GM12878 (cell line): ENCODE data around the gene CD63. TPM values are rescaled to one million over a fixed set of nuclear protein-coding genes. Genes with fewer than 3 reads are reported as not detected.

Experiments used
- ATAC-seq: fragments of 200-7000 bp; cut with Tn5 transposase; 3 replicates; pipeline ENCODE4 v1.9.1; 2020; ENCODE audit warnings: mild to moderate bottlenecking, moderate library complexity
- BruUV-seq: library from RNA; stranded (reverse); fragments of 400-500 nt; replicated peaks from 2 replicates; lab custom pipeline; 2021; lab: Mats Ljungman, UMichigan
- CTCF ChIA-PET: fragments of 300-600 bp; sonication (Branson Sonifier 250); formaldehyde crosslinking; extraction: SDS; loops from one replicate; lab custom pipeline; 2021; ENCODE audit warnings: inconsistent platforms; lab: Yijun Ruan, JAX
- POLR2A ChIA-PET: fragments of 350-600 bp; formaldehyde crosslinking; extraction: SDS; loops from one replicate; lab custom pipeline; 2021; ENCODE audit warnings: inconsistent platforms; lab: Charles Lee
- RAD21 ChIA-PET: fragments of 300-600 bp; sonication (Branson Sonifier 250); formaldehyde crosslinking; loops from one replicate; lab custom pipeline; 2023; ENCODE audit warnings: antibody characterized with exemption; ENCODE audit not compliant: unreplicated experiment; lab: Charles Lee
- SMC1A ChIA-PET: fragments of 300-600 bp; sonication (Branson Sonifier 250); formaldehyde crosslinking; loops from one replicate; lab custom pipeline; 2023; ENCODE audit not compliant: unreplicated experiment, uncharacterized antibody; lab: Charles Lee
- DNase-seq: peaks from one replicate; pipeline ENCODE4 v3.0.0-alpha.2; 2011; ENCODE audit warnings: low read depth, low spot score
- FAIRE-seq: peaks from 3 replicates; lab custom pipeline; 2011; peaks lifted over from hg19 to GRCh38; lab: Jason Lieb, UNC
- H2AFZ ChIP-seq: 2 replicates; pipeline ENCODE4 v1.6.0; 2011; ENCODE audit warnings: low read depth, low read length, control low read depth; ENCODE audit not compliant: control insufficient read depth
- H3K27ac ChIP-seq: 2 replicates; pipeline ENCODE4 v1.5.1; 2011; ENCODE audit warnings: control low read depth; ENCODE audit not compliant: control insufficient read depth, insufficient read depth
- H3K27me3 ChIP-seq, 2 experiments: replicated peaks in 1 of 2; 2 replicates each; pipeline versions ENCODE4 v1.6.0 to v1.6.1; 2011; ENCODE audit warnings: low read length in 1 of 2; ENCODE audit not compliant: control insufficient read depth in 2 of 2, insufficient read depth in 2 of 2
- H3K36me3 ChIP-seq, 2 experiments: 2 replicates each; pipeline ENCODE4 v1.5.1; 2011; ENCODE audit warnings: low read length in 1 of 2; ENCODE audit not compliant: control insufficient read depth in 2 of 2, insufficient read depth in 2 of 2
- H3K4me1 ChIP-seq: 2 replicates; pipeline ENCODE4 v1.6.1; 2011; ENCODE audit warnings: mild to moderate bottlenecking, low read length, moderate library complexity, mixed read lengths; ENCODE audit not compliant: control insufficient read depth, insufficient read depth
- H3K4me2 ChIP-seq: 2 replicates; pipeline ENCODE4 v1.6.0; 2011; ENCODE audit warnings: control low read depth; ENCODE audit not compliant: control insufficient read depth, insufficient read depth
- H3K4me3 ChIP-seq: fragments of 200-600 bp; sonication (generic); 2 replicates; pipeline ENCODE4 v1.5.1; 2016
- H3K79me2 ChIP-seq: 2 replicates; pipeline ENCODE4 v1.6.0; 2011; ENCODE audit warnings: low read length; ENCODE audit not compliant: control insufficient read depth, insufficient read depth
- H3K9ac ChIP-seq: 2 replicates; pipeline ENCODE4 v1.8.0; 2011; ENCODE audit warnings: low read length, control low read depth, mixed read lengths; ENCODE audit not compliant: control insufficient read depth, insufficient read depth
- H3K9me3 ChIP-seq: replicated peaks from 3 replicates; pipeline ENCODE4 v1.5.1; 2011; ENCODE audit warnings: mild to moderate bottlenecking, low read length; ENCODE audit not compliant: control insufficient read depth, insufficient read depth
- H4K20me1 ChIP-seq: 2 replicates; pipeline ENCODE4 v1.6.0; 2011; ENCODE audit not compliant: control insufficient read depth, insufficient read depth
- ATF3 ChIP-seq: IDR thresholded peaks from 2 replicates; pipeline ENCODE4 v1.6.1; 2011; ENCODE audit warnings: low read depth, mild to moderate bottlenecking, low read length, moderate library complexity, borderline replicate concordance; ENCODE audit errors: extremely low read depth
- BCL3 ChIP-seq: IDR thresholded peaks from 2 replicates; pipeline ENCODE4 v1.6.1; 2011; ENCODE audit warnings: borderline replicate concordance, low read depth, mild to moderate bottlenecking, moderate library complexity, low read length; ENCODE audit not compliant: insufficient read depth, poor library complexity, severe bottlenecking
- CEBPB ChIP-seq, 2 experiments: fragments of 150-350 bp in 1 of 2; IDR thresholded peaks; 2 replicates each; pipeline ENCODE4 v1.6.1; 2012 to 2014; ENCODE audit warnings: low read depth in 2 of 2, low read length in 2 of 2, borderline replicate concordance in 1 of 2, inconsistent platforms in 1 of 2
- CHD4 ChIP-seq: fragments of 200-600 bp; sonication (generic); IDR thresholded peaks from 2 replicates; pipeline ENCODE4 v1.6.1; 2016; ENCODE audit warnings: mild to moderate bottlenecking
- IRF5 ChIP-seq: fragments of 450-650 bp; IDR thresholded peaks from 2 replicates; pipeline ENCODE4 v1.6.1; 2017; ENCODE audit warnings: borderline replicate concordance
- JUND ChIP-seq: IDR thresholded peaks from 2 replicates; pipeline ENCODE4 v1.6.1; 2012; ENCODE audit warnings: low read depth, mild to moderate bottlenecking, low read length, improper control_type of control experiment, moderate library complexity
- MAX ChIP-seq: IDR thresholded peaks from 2 replicates; pipeline ENCODE4 v1.6.1; 2012; ENCODE audit warnings: low read depth, low read length, improper control_type of control experiment
- MEF2B ChIP-seq: fragments of 450-650 bp; IDR thresholded peaks from 2 replicates; pipeline ENCODE4 v1.6.1; 2018; ENCODE audit warnings: mild to moderate bottlenecking, moderate library complexity; ENCODE audit not compliant: partially characterized antibody, poor library complexity, severe bottlenecking
- MTA2 ChIP-seq: fragments of 450-650 bp; IDR thresholded peaks from 2 replicates; pipeline ENCODE4 v1.6.1; 2016; ENCODE audit warnings: low read depth, mild to moderate bottlenecking, moderate library complexity
- MXI1 ChIP-seq: fragments of 150-350 bp; IDR thresholded peaks from 2 replicates; pipeline ENCODE4 v1.6.1; 2011; ENCODE audit warnings: low read depth, mild to moderate bottlenecking, inconsistent platforms, low read length, improper control_type of control experiment
- NR2C1 ChIP-seq: fragments of 450-650 bp; IDR thresholded peaks from 2 replicates; pipeline ENCODE4 v1.6.1; 2017; ENCODE audit warnings: antibody characterized with exemption, mild to moderate bottlenecking, moderate library complexity
- PAX8 ChIP-seq: fragments of 450-650 bp; IDR thresholded peaks from 2 replicates; pipeline ENCODE4 v1.6.1; 2017; ENCODE audit warnings: mild to moderate bottlenecking, moderate library complexity
- POLR2A ChIP-seq: IDR thresholded peaks from 2 replicates; pipeline ENCODE4 v1.6.1; 2011; ENCODE audit warnings: low read depth, mild to moderate bottlenecking, low read length
- SMAD5 ChIP-seq: IDR thresholded peaks from 2 replicates; pipeline ENCODE4 v1.6.1; 2016; ENCODE audit warnings: antibody characterized with exemption, low read depth
- ZSCAN29 ChIP-seq: fragments of 450-650 bp; IDR thresholded peaks from 2 replicates; pipeline ENCODE4 v1.6.1; 2017; ENCODE audit warnings: mild to moderate bottlenecking, moderate library complexity
- WGBS: methylation state at CpG from one replicate; pipeline ENCODE4 v1.1.6; 2016; ENCODE audit warnings: low lambda C conversion rate; ENCODE audit not compliant: insufficient replicate concordance, insufficient coverage; ENCODE audit errors: missing lambda C conversion rate; 5-methylcytosine and 5-hydroxymethylcytosine counted together
- in situ Hi-C: fragments of 300-500 bp; cut with MboI; formaldehyde crosslinking; loops from 9 replicates; pipeline ENCODE4 v1.14.3; 2018; ENCODE audit warnings: mixed read lengths
- intact Hi-C: fragments of 100-400 bp; cut with micrococcal nuclease; formaldehyde crosslinking; loops from one replicate; pipeline ENCODE4 v1.14.2; 2022; ENCODE audit not compliant: unreplicated experiment
- polyA plus RNA-seq, 11 experiments: library from polyadenylated mRNA; depleted of rRNA in 4 of 11; unstranded in 6 of 11; stranded (reverse) in 5 of 11; fragments of >200 nt; fragmentation: Nextera tagmentation in 4 of 11; fragmentation: Illumina TruSeq in 1 of 11; extraction: Ambion mirVana in 4 of 11; extraction: Trizol in 1 of 11; gene quantifications; 1 replicate in 1 of 11; 2 replicates in 10 of 11; pipeline versions ENCODE4 v1.2.1 to v1.2.3, GENCODE V29; 2011 to 2016; ENCODE audit warnings: inconsistent platforms in 2 of 11, missing spikeins in 2 of 11, low read depth in 1 of 11
- total RNA-seq, 4 experiments: library from RNA; depleted of rRNA in 3 of 4; stranded (reverse); fragments of >200 nt in 3 of 4; fragmentation: Illumina TruSeq in 1 of 4; extraction: Trizol in 1 of 4; gene quantifications; 2 replicates each; pipeline versions ENCODE4 v1.2.1 to v1.2.3, GENCODE V29; 2013 to 2021

CD63 gene
- total and polyA plus RNA-seq, 10 of the 15 experiments (the other 5 are each of a cell fraction or from before 2014, with no cell fraction given) = 147 to 220 (median 183) TPM

- Histone ChIP-seq H4K20me1 (no peaks in the 10 kb centered on the region), H3K4me2 (no peak overlapping the region), H3K4me1 (no peaks in the 10 kb centered on the region), H3K9me3 (no peaks in the 10 kb centered on the region), H3K27ac (no peak overlapping the region), H3K9ac (no peak overlapping the region), H2AFZ (no peak overlapping the region), H3K4me3 (no peak overlapping the region), H3K36me3 (no peaks in the 10 kb centered on the region), H3K79me2 (no peaks in the 10 kb centered on the region), H3K27me3 (peaks cover 0 to 3% of the 10 kb centered on the region in 2 experiments; a peak in 2 of 4 replicates)
- FAIRE-seq (no peak), ATAC-seq (no peak), DNase-seq (no peak)
- WGBS = 27% methylated on average over 2 of the region's 2 CpGs
- TF ChIP-seq PAX8 = no peak
- TF ChIP-seq IRF5 = no peak
- SMC1A ChIA-PET = no interaction called here
- in situ Hi-C loops = no loop called here
- intact Hi-C loops = no loop called here
- RAD21 ChIA-PET = no interaction called here
- CTCF ChIA-PET = no interaction called here
- POLR2A ChIA-PET = no interaction called here
- BruUV-seq = no TSS peak
These were observed 25.5 kb downstream of the CD63 start for GRCh38 chr12:55703288-55703687.

- no TSS peak for BruUV-seq
- ChIA-PET RAD21 (no interaction called here), CTCF (no interaction called here)
- TF ChIP-seq MTA2 (no peak), MXI1 (no peak), JUND (no peak), POLR2A (no peak), SMAD5 (no peak), NR2C1 (no peak), CEBPB (IDR thresholded peaks at IDR 0.05; ENCODE audit: borderline replicate concordance in 1 of 2, low read depth in 2 of 2, low read length in 2 of 2) (no peak), MAX (no peak), CHD4 (no peak), ATF3 (no peak), BCL3 (no peak), ZSCAN29 (no peak), MEF2B (no peak)
These were observed 25.9 kb downstream of the CD63 start for GRCh38 chr12:55702861-55703260.

More at GRCh38 chr12:55702861-55703260, 25.9 kb downstream of the CD63 start:
- Histone ChIP-seq H2AFZ (no peak overlapping the region), H3K27ac (no peak overlapping the region), H3K9me3 (no peaks in the 10 kb centered on the region), H4K20me1 (no peaks in the 10 kb centered on the region), H3K4me3 (no peak overlapping the region), H3K27me3 (peaks cover 0 to 3% of the 10 kb centered on the region in 2 experiments; a peak in 2 of 4 replicates), H3K9ac (no peak overlapping the region), H3K4me2 (no peak overlapping the region), H3K79me2 (no peaks in the 10 kb centered on the region), H3K4me1 (no peaks in the 10 kb centered on the region), H3K36me3 (no peaks in the 10 kb centered on the region)
- FAIRE-seq (no peak), ATAC-seq (no peak), DNase-seq (no peak)
- SMC1A ChIA-PET = no interaction called here
- in situ Hi-C loops (no loop called here), intact Hi-C loops (no loop called here)
- POLR2A ChIA-PET = no interaction called here
- 61% methylated on average over 8 of the region's 8 CpGs for WGBS
